IMR-90 (cell line): ENCODE measurements around the gene MSI1. TPM values are rescaled to one million over a fixed set of nuclear protein-coding genes. Genes with fewer than 3 reads are reported as not detected.

Experiments
- ATAC-seq: fragments of 200-7000 bp; cut with Tn5 transposase; 2 replicates; pipeline ENCODE4 v1.9.1; 2020; ENCODE audit warnings: low read depth, mild to moderate bottlenecking, moderate library complexity
- BruUV-seq: library from RNA; stranded (reverse); fragments of 400-500 nt; replicated peaks from 2 replicates; lab custom pipeline; 2021; lab: Mats Ljungman, UMichigan
- CTCF ChIA-PET: fragments of 300-600 bp; formaldehyde crosslinking; extraction: SDS; loops from one replicate; lab custom pipeline; 2021; ENCODE audit warnings: antibody characterized with exemption; lab: Yijun Ruan, JAX
- POLR2A ChIA-PET: fragments of 300-600 bp; sonication (Branson Sonifier 250); formaldehyde crosslinking; loops from one replicate; lab custom pipeline; 2022; ENCODE audit warnings: antibody characterized with exemption; ENCODE audit not compliant: unreplicated experiment; lab: Charles Lee
- DNase-seq: peaks from one replicate; pipeline ENCODE4 v3.0.0; 2013
- H2AFZ ChIP-seq: replicated peaks from 2 replicates; pipeline ENCODE3; 2013; ENCODE audit warnings: low read length, mild to moderate bottlenecking; ENCODE audit not compliant: poor library complexity
- H2AK5ac ChIP-seq: 2 replicates; pipeline ENCODE4 v1.6.1; 2013; ENCODE audit warnings: low read depth, low read length, inconsistent platforms
- H2AK9ac ChIP-seq: replicated peaks from 2 replicates; pipeline ENCODE3; 2013; ENCODE audit warnings: mild to moderate bottlenecking, low read depth, low read length, moderate library complexity; ENCODE audit not compliant: poor library complexity
- H2BK120ac ChIP-seq: 2 replicates; pipeline ENCODE4 v1.6.1; 2013; ENCODE audit warnings: low read depth, low read length, inconsistent platforms
- H2BK15ac ChIP-seq: 3 replicates; pipeline ENCODE4 v1.6.1; 2013; ENCODE audit warnings: low read depth, low read length, inconsistent platforms
- H2BK20ac ChIP-seq: 2 replicates; pipeline ENCODE4 v1.6.1; 2013; ENCODE audit warnings: low read depth, mild to moderate bottlenecking, inconsistent platforms, low read length, moderate library complexity
- H2BK5ac ChIP-seq: 2 replicates; pipeline ENCODE4 v1.6.1; 2013; ENCODE audit warnings: mild to moderate bottlenecking, low read depth, low read length, inconsistent platforms; ENCODE audit not compliant: poor library complexity, severe bottlenecking
- H3K14ac ChIP-seq: replicated peaks from 2 replicates; pipeline ENCODE4 v1.6.1; 2013; ENCODE audit warnings: low read depth, low read length, inconsistent platforms
- H3K18ac ChIP-seq: 2 replicates; pipeline ENCODE4 v1.6.1; 2013; ENCODE audit warnings: low read depth, low read length, control low read depth
- H3K23ac ChIP-seq: 2 replicates; pipeline ENCODE4 v1.6.1; 2013; ENCODE audit warnings: low read depth, low read length, inconsistent platforms
- H3K27ac ChIP-seq: 2 replicates; pipeline ENCODE4 v1.5.1; 2013; ENCODE audit warnings: mild to moderate bottlenecking, control low read depth, low read length; ENCODE audit not compliant: insufficient read depth
- H3K27me3 ChIP-seq: 2 replicates; pipeline ENCODE4 v1.6.1; 2013; ENCODE audit warnings: low read length; ENCODE audit not compliant: control insufficient read depth, insufficient read depth
- H3K36me3 ChIP-seq: 2 replicates; pipeline ENCODE4 v1.6.1; 2013; ENCODE audit warnings: low read length, mixed read lengths; ENCODE audit not compliant: control insufficient read depth, insufficient read depth
- H3K4ac ChIP-seq: 2 replicates; pipeline ENCODE4 v1.6.1; 2013; ENCODE audit warnings: low read depth, low read length, inconsistent platforms
- H3K4me1 ChIP-seq: 2 replicates; pipeline ENCODE4 v1.6.1; 2013; ENCODE audit warnings: low read length, mixed read lengths; ENCODE audit not compliant: control insufficient read depth, insufficient read depth
- H3K4me2 ChIP-seq: 2 replicates; pipeline ENCODE4 v1.6.1; 2013; ENCODE audit warnings: low read depth, mild to moderate bottlenecking, control low read depth, low read length, moderate library complexity
- H3K4me3 ChIP-seq: 2 replicates; pipeline ENCODE4 v1.5.1; 2013; ENCODE audit warnings: low read depth, mild to moderate bottlenecking, control low read depth, low read length, moderate library complexity; ENCODE audit not compliant: insufficient read depth
- H3K56ac ChIP-seq: 2 replicates; pipeline ENCODE4 v1.6.1; 2013; ENCODE audit warnings: low read length, inconsistent platforms; ENCODE audit not compliant: insufficient read depth; ENCODE audit errors: extremely low read depth
- H3K79me1 ChIP-seq, 2 experiments: 2 replicates each; pipeline ENCODE4 v1.6.1; 2013; ENCODE audit warnings: low read length in 2 of 2, inconsistent platforms in 1 of 2, low read depth in 1 of 2
- H3K9ac ChIP-seq: 2 replicates; pipeline ENCODE4 v1.6.1; 2013; ENCODE audit warnings: low read depth, low read length, control low read depth
- H3K9me1 ChIP-seq: 2 replicates; pipeline ENCODE4 v1.6.1; 2013; ENCODE audit warnings: low read length, inconsistent platforms; ENCODE audit not compliant: insufficient read depth
- H3K9me3 ChIP-seq: 2 replicates; pipeline ENCODE4 v1.6.1; 2013; ENCODE audit warnings: low read length; ENCODE audit not compliant: control insufficient read depth, insufficient read depth
- H4K20me1 ChIP-seq: 2 replicates; pipeline ENCODE4 v1.6.1; 2013; ENCODE audit warnings: low read length, inconsistent platforms; ENCODE audit not compliant: insufficient read depth
- H4K5ac ChIP-seq: 2 replicates; pipeline ENCODE4 v1.6.1; 2013; ENCODE audit warnings: mild to moderate bottlenecking, low read depth, low read length, control low read depth
- H4K8ac ChIP-seq, 2 experiments: 2 replicates each; pipeline ENCODE4 v1.6.1; 2013; ENCODE audit warnings: low read depth in 2 of 2, low read length in 2 of 2, control low read depth in 1 of 2, inconsistent platforms in 1 of 2
- H4K91ac ChIP-seq: 2 replicates; pipeline ENCODE4 v1.6.1; 2013; ENCODE audit warnings: low read depth, low read length, inconsistent platforms; ENCODE audit not compliant: insufficient read depth
- BHLHE40 ChIP-seq: fragments of 150-350 bp; IDR thresholded peaks from 2 replicates; pipeline ENCODE4 v1.6.1; 2016; ENCODE audit warnings: mild to moderate bottlenecking, low read depth, low read length
- MXI1 ChIP-seq: IDR thresholded peaks from 2 replicates; pipeline ENCODE4 v1.6.1; 2012; ENCODE audit warnings: low read depth, mild to moderate bottlenecking, low read length, moderate library complexity, borderline replicate concordance
- WGBS, 2 experiments: methylation state at CpG; one replicate each; pipeline versions ENCODE4 v1.1.5 to v1.1.7; 2013; ENCODE audit warnings: missing lambda C conversion rate in 2 of 2; ENCODE audit not compliant: insufficient read length in 1 of 2; ENCODE audit errors: extremely low coverage in 2 of 2; 5-methylcytosine and 5-hydroxymethylcytosine counted together
- dilution Hi-C: fragments of 300-500 bp; cut with HindIII; formaldehyde crosslinking; loops from one replicate; pipeline ENCODE4 v1.14.3; 2018; ENCODE audit warnings: low sequenced_read_pairs; ENCODE audit not compliant: unreplicated experiment
- in situ Hi-C: fragments of 300-500 bp; cut with MboI; formaldehyde crosslinking; loops from 3 replicates; pipeline ENCODE4 v1.14.3; 2019; ENCODE audit warnings: low sequenced_read_pairs, inconsistent platforms, mixed read lengths
- intact Hi-C: fragments of 100-400 bp; cut with micrococcal nuclease; formaldehyde crosslinking; loops from 2 replicates; pipeline ENCODE4 v1.10.0; 2022
- polyA plus RNA-seq, 3 experiments: library from polyadenylated mRNA; depleted of rRNA; stranded (reverse); fragments of >200 nt; gene quantifications; 2 replicates each; pipeline ENCODE4 v1.2.3, GENCODE V29; 2012; ENCODE audit warnings: low replicate concordance in 1 of 3
- total RNA-seq: library from RNA; depleted of rRNA; stranded (reverse); fragments of >200 nt; gene quantifications from 2 replicates; pipeline ENCODE4 v1.2.3, GENCODE V29; 2012
- TF ChIP-seq, protein P1 (sequence below): fragments of 150-350 bp; IDR thresholded peaks from 2 replicates; pipeline ENCODE4 v1.6.1; 2016; ENCODE audit warnings: low read depth, mild to moderate bottlenecking, low read length, moderate library complexity, borderline replicate concordance
- TF ChIP-seq, protein P2 (sequence below): conservative IDR thresholded peaks from 2 replicates; pipeline ENCODE4 v1.5.1; 2012; ENCODE audit warnings: mild to moderate bottlenecking, low read depth, low read length, improper control_type of control experiment

MSI1 gene
- total and polyA plus RNA-seq, 2 of the 4 experiments (the other 2 are of a cell fraction), result not detected

DNA sequence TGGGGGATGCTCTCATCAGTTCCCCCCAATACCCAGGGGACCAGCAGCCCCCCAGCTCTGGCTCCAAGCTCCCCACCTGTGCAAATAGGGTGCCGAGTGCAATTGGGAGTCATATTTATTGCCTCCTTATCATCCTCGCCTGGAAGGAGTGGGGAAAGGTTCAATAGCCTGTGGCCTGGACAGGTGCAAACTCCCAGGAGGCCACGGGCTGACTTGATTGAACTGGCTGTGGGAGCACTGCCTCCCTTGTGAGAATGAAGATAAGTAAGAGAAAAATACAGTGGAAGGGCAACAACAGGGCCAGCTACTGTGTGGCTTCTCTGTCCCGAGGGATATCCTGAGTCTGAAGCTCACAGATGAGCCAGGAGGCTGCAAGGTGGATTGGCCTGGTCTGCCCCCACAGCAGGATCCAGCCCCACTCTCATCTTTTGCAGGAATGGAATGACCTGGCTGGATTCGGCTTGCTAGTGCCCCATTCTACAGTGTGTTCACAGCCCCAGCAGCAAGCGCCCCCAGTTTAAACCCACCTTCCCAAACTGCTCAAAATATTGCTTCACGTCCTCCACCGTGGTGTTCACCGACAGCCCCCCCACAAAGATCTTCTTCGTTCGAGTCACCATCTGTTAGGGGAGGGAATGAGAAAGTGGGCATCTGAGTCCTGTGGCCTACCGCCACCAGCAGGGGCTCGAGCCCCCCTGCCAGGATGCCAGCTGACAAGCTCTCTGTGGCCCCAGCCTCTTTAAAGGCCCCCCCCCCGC is 6.3 kb downstream of the MSI1 start:
- ChIA-PET CTCF (no interaction called here), POLR2A (no interaction called here)
- 88% methylated on average over 1 of the region's 14 CpGs; no CpG with 5 or more reads in 1 of the 2 experiments for WGBS, 2 experiments
- Histone ChIP-seq H3K9ac (no peak overlapping the region), H3K4me3 (no peak overlapping the region), H3K18ac (no peak overlapping the region), H3K56ac (no peak overlapping the region), H2AK9ac (no peak overlapping the region), H2BK5ac (no peak overlapping the region), H3K9me3 (no peaks in the 10 kb centered on the region), H4K8ac (no peak overlapping the region), H3K14ac (no peak overlapping the region), H3K23ac (no peak overlapping the region; the same call in 1 of the 2 replicates), H2BK20ac (no peak overlapping the region), H2AK5ac (no peak overlapping the region), H3K4me2 (no peak overlapping the region), H2BK120ac (no peak overlapping the region), H3K36me3 (no peaks in the 10 kb centered on the region), H3K27ac (no peak overlapping the region), H3K79me1 (no peaks in the 10 kb centered on the region), H4K20me1 (no peaks in the 10 kb centered on the region), H4K5ac (no peak overlapping the region), H2BK15ac (no peak overlapping the region), H3K27me3 (peaks cover 77% of the 10 kb centered on the region), H3K4ac (no peak overlapping the region), H4K91ac (no peak overlapping the region), H3K4me1 (no peaks in the 10 kb centered on the region), H2AFZ (no peak overlapping the region), H3K9me1 (no peaks in the 10 kb centered on the region)
- no TSS peak for BruUV-seq
- TF ChIP-seq BHLHE40 (no peak), MXI1 (no peak)
- TF ChIP-seq, protein P1, sequence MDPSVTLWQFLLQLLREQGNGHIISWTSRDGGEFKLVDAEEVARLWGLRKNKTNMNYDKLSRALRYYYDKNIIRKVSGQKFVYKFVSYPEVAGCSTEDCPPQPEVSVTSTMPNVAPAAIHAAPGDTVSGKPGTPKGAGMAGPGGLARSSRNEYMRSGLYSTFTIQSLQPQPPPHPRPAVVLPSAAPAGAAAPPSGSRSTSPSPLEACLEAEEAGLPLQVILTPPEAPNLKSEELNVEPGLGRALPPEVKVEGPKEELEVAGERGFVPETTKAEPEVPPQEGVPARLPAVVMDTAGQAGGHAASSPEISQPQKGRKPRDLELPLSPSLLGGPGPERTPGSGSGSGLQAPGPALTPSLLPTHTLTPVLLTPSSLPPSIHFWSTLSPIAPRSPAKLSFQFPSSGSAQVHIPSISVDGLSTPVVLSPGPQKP, result no peak
- TF ChIP-seq, protein P2, sequence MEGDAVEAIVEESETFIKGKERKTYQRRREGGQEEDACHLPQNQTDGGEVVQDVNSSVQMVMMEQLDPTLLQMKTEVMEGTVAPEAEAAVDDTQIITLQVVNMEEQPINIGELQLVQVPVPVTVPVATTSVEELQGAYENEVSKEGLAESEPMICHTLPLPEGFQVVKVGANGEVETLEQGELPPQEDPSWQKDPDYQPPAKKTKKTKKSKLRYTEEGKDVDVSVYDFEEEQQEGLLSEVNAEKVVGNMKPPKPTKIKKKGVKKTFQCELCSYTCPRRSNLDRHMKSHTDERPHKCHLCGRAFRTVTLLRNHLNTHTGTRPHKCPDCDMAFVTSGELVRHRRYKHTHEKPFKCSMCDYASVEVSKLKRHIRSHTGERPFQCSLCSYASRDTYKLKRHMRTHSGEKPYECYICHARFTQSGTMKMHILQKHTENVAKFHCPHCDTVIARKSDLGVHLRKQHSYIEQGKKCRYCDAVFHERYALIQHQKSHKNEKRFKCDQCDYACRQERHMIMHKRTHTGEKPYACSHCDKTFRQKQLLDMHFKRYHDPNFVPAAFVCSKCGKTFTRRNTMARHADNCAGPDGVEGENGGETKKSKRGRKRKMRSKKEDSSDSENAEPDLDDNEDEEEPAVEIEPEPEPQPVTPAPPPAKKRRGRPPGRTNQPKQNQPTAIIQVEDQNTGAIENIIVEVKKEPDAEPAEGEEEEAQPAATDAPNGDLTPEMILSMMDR, result no peak
- dilution Hi-C loops, result no loop called here
- ATAC-seq, result no peak
- no peak for DNase-seq
- intact Hi-C loops, result no loop called here
- in situ Hi-C loops, result no loop called here
